ENCODE measurements around the gene COX20.

COX20 gene

DNA sequence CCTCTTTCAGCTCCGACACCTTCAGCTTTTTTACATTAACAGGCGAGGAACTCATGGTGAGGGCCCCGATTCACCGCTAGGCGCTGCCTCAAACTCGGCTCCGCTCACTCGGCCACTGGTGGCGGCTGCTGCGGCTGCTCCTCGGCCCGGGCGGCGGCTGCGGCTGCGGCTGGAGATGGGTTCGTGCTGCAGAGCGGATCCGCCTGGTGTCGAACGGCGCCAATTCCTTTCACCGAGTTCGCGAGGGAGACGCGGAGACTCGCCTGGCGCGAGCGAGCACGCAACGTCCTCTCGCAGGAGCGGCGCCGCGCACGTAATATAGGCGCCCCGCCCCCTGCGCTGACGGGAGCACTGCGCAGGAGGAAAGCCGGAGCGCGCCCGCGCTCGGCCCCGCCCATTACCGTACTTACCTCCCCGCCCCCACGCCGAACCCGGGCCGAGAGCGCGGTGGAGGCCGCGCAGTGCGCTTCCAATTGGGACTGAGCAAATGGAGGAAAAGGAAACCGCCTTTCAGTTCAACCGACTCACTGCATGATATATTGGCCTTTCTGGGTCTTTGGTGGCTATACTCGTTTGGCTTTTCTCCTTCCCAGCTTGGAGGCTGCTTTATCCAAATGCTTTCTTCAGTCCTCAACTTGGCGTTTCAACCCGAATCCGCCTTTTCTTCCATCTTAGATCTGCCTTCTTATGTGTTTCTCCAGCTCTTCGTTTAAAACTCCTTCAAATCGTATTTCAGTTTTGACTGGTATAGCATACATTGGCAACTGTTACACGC, 29.0 kb downstream of the COX20 start, which contains the start of gene HNRNPU:
Gene HNRNPU, minus strand, starts transcription at position 291 of the 775 bp plus-strand sequence. Its CDS starts 236 bp downstream, at position 55.
- Histone ChIP-seq H4K91ac (ENCODE audit: low read length) (peak within 1 kb of the TSS; percentile 100), H3K9me3 (ENCODE audit: control insufficient read depth, low read length) (no peaks in the 10 kb centered on the region), H2BK12ac (ENCODE audit: low read length in 2 of 2) (peak within 1 kb of the TSS; percentile 92 to 94), H4K8ac (ENCODE audit: low read length) (peak within 1 kb of the TSS; percentile 98), H3K4ac (ENCODE audit: low read depth in 1 of 2, low read length in 2 of 2) (peak within 1 kb of the TSS; percentile 100), H2BK5ac (ENCODE audit: low read depth, low read length, poor library complexity, severe bottlenecking) (peak within 1 kb of the TSS; percentile 98), H3K14ac (ENCODE audit: low read length in 2 of 2) (peak within 1 kb of the TSS; percentile 2 to 100), H2AFZ (ENCODE audit: low read depth, low read length) (peak within 1 kb of the TSS; percentile 49), H2BK15ac (ENCODE audit: low read depth, poor library complexity, severe bottlenecking) (peak within 1 kb of the TSS; percentile 75), H3K23ac (ENCODE audit: low read length in 2 of 2) (peak within 1 kb of the TSS; percentile 64 to 100), H3K4me3 (ENCODE audit: insufficient read depth in 1 of 2, low read depth in 1 of 2, low read length in 2 of 2) (peak within 1 kb of the TSS; percentile 98 to 99), H3K27ac (ENCODE audit: low read length, poor library complexity, severe bottlenecking) (peak within 1 kb of the TSS; percentile 99), H2AK5ac (ENCODE audit: low read length, severe bottlenecking) (peak within 1 kb of the TSS; percentile 74), H3K9ac (ENCODE audit: low read length) (peak within 1 kb of the TSS; percentile 100), H2BK120ac (ENCODE audit: low read depth, low read length) (peak within 1 kb of the TSS; percentile 69), H3K4me1 (ENCODE audit: control insufficient read depth, insufficient read depth, low read depth, low read length) (peaks cover 6% of the 10 kb centered on the region), H3K4me2 (ENCODE audit: low read length, poor library complexity, severe bottlenecking) (peak within 1 kb of the TSS; percentile 74), H3K18ac (ENCODE audit: low read depth in 1 of 2, low read length in 2 of 2) (peak within 1 kb of the TSS; percentile 100), H3K79me1 (replicated peaks; ENCODE audit: low read length, poor library complexity, severe bottlenecking) (no peaks in the 10 kb centered on the region), H3K27me3 (ENCODE audit: control insufficient read depth in 1 of 2, insufficient read depth in 1 of 2, low read length in 2 of 2) (no peaks in the 10 kb centered on the region), H3K36me3 (ENCODE audit: control insufficient read depth in 1 of 2, insufficient read depth in 2 of 2, low read depth in 1 of 2, low read length in 2 of 2) (peaks cover 11 to 30% of the 10 kb centered on the region in 2 experiments)
- under 1% methylated on average over 56 of the region's 71 CpGs for WGBS
- peak; percentile 96 for DNase-seq

DNA sequence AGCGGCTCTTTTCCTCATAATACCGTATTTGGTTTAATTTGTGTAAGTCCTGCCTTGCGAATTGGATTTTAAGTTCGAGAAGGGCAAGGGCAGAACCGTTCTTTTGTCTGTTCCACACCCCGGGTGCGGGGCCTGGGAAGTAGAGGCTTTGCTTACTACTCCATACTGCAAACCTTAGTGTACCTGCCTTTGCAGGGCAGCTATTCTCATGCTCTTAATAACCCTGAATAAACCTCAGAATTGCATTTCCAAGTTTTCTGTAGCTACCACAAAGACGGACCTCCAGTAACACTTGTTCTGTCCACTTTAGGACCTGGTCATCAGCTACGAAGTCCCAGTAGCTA, 29.5 kb downstream of the COX20 start:
- peak overlapping the region; percentile 10 for H2AFZ ChIP-seq (ENCODE audit: low read depth, low read length)

DNA sequence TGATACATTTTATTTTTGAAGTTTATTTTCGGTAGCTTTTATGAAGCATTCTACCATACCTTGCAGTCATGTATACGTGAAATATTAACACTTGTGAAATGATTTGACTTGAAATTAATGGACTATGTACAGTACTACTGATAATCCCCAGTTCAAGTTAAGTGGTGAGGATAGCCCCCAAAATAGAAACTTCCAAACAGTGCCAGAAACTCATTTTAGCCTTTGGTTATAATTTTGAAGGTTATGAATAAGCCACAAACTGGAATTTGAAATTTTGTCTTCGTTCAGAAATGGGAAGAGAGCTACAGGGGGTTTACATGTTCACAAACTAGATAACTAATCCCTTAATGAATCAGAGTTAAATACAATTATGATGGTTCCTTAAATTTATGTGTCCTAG, 30.4 kb downstream of the COX20 start:
- H3K23ac ChIP-seq (ENCODE audit: low read length in 2 of 2): no peak overlapping the region
- no peaks in the 10 kb centered on the region for H3K79me1 ChIP-seq (replicated peaks; ENCODE audit: low read length, poor library complexity, severe bottlenecking)
- no peak overlapping the region for H3K4me2 ChIP-seq (ENCODE audit: low read length, poor library complexity, severe bottlenecking)
- no peak overlapping the region for H4K91ac ChIP-seq (ENCODE audit: low read length)
- no peak overlapping the region for H2BK5ac ChIP-seq (ENCODE audit: low read depth, low read length, poor library complexity, severe bottlenecking)
- no peak overlapping the region for H2AK5ac ChIP-seq (ENCODE audit: low read length, severe bottlenecking)
- peaks cover 2% of the 10 kb centered on the region for H3K4me1 ChIP-seq (ENCODE audit: control insufficient read depth, insufficient read depth, low read depth, low read length)
- peak overlapping the region; percentile 100 for H3K9ac ChIP-seq (ENCODE audit: low read length)
- H3K27me3 ChIP-seq (ENCODE audit: control insufficient read depth in 1 of 2, insufficient read depth in 1 of 2, low read length in 2 of 2): no peaks in the 10 kb centered on the region
- no peak overlapping the region for H4K8ac ChIP-seq (ENCODE audit: low read length)
- no peak for DNase-seq
- no peak overlapping the region for H3K18ac ChIP-seq (ENCODE audit: low read depth in 1 of 2, low read length in 2 of 2)
- no peak overlapping the region for H2BK12ac ChIP-seq (ENCODE audit: low read length in 2 of 2)
- no peak overlapping the region for H2BK15ac ChIP-seq (ENCODE audit: low read depth, poor library complexity, severe bottlenecking)
- H3K36me3 ChIP-seq (ENCODE audit: control insufficient read depth in 1 of 2, insufficient read depth in 2 of 2, low read depth in 1 of 2, low read length in 2 of 2): peaks cover 5 to 16% of the 10 kb centered on the region in 2 experiments
- no peak overlapping the region for H2BK120ac ChIP-seq (ENCODE audit: low read depth, low read length)
- H3K14ac ChIP-seq (ENCODE audit: low read length in 2 of 2): no peak overlapping the region
- no peak overlapping the region for H2AFZ ChIP-seq (ENCODE audit: low read depth, low read length)
- no peak overlapping the region for H3K27ac ChIP-seq (ENCODE audit: low read length, poor library complexity, severe bottlenecking)
- no CpG with 5 or more reads among the region's 3 CpGs for WGBS
- no peaks in the 10 kb centered on the region for H3K9me3 ChIP-seq (ENCODE audit: control insufficient read depth, low read length)
- H3K4ac ChIP-seq (ENCODE audit: low read depth in 1 of 2, low read length in 2 of 2): no peak overlapping the region
- no peak overlapping the region for H3K4me3 ChIP-seq (ENCODE audit: insufficient read depth in 1 of 2, low read depth in 1 of 2, low read length in 2 of 2)

More for the DNA sequence above, 29.5 kb downstream of the COX20 start:
- Histone ChIP-seq H2AK5ac (ENCODE audit: low read length, severe bottlenecking) (peak overlapping the region; percentile 37), H3K14ac (ENCODE audit: low read length in 2 of 2) (no peak overlapping the region), H3K18ac (ENCODE audit: low read depth in 1 of 2, low read length in 2 of 2) (peak overlapping the region; percentile 77 to 82), H3K4me1 (ENCODE audit: control insufficient read depth, insufficient read depth, low read depth, low read length) (peaks cover 3% of the 10 kb centered on the region), H2BK12ac (ENCODE audit: low read length in 2 of 2) (peak overlapping the region in 1 of 2 experiments; percentile 48), H3K4ac (ENCODE audit: low read depth in 1 of 2, low read length in 2 of 2) (peak overlapping the region; percentile 68 to 96), H2BK5ac (ENCODE audit: low read depth, low read length, poor library complexity, severe bottlenecking) (no peak overlapping the region), H3K36me3 (ENCODE audit: control insufficient read depth in 1 of 2, insufficient read depth in 2 of 2, low read depth in 1 of 2, low read length in 2 of 2) (peaks cover 7 to 24% of the 10 kb centered on the region in 2 experiments), H3K4me3 (ENCODE audit: insufficient read depth in 1 of 2, low read depth in 1 of 2, low read length in 2 of 2) (peak overlapping the region; percentile 18 to 98), H4K8ac (ENCODE audit: low read length) (peak overlapping the region; percentile 81), H3K23ac (ENCODE audit: low read length in 2 of 2) (no peak overlapping the region), H3K79me1 (replicated peaks; ENCODE audit: low read length, poor library complexity, severe bottlenecking) (no peaks in the 10 kb centered on the region), H2BK120ac (ENCODE audit: low read depth, low read length) (peak overlapping the region; percentile 27), H3K4me2 (ENCODE audit: low read length, poor library complexity, severe bottlenecking) (peak overlapping the region; percentile 74), H2BK15ac (ENCODE audit: low read depth, poor library complexity, severe bottlenecking) (no peak overlapping the region), H3K9ac (ENCODE audit: low read length) (peak overlapping the region; percentile 100), H3K27ac (ENCODE audit: low read length, poor library complexity, severe bottlenecking) (peak overlapping the region; percentile 99), H3K9me3 (ENCODE audit: control insufficient read depth, low read length) (no peaks in the 10 kb centered on the region), H3K27me3 (ENCODE audit: control insufficient read depth in 1 of 2, insufficient read depth in 1 of 2, low read length in 2 of 2) (no peaks in the 10 kb centered on the region), H4K91ac (ENCODE audit: low read length) (peak overlapping the region; percentile 11)
- DNase-seq: no peak
- 15% methylated on average over 9 of the region's 9 CpGs for WGBS

DNA sequence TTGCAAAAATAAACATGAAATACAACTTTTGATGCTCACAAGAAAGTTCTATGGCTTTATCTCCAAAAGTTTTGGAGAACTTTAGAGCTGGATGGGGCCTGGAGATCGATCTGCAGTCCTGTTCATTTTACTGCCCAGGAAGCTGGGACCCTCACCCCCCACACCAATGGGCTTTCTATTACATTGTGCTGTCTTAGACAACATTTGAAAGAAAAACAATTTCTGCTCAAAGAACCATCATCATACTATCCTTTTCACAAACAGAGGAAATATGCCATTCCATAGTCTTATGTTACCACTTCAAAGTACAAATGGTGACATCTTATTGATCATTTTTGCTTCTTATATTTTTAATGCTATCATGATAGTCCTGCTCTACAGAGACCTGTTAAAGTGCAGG, 30.9 kb downstream of the COX20 start:
- no peaks in the 10 kb centered on the region for H3K9me3 ChIP-seq (ENCODE audit: control insufficient read depth, low read length)
- no peak overlapping the region for H2AK5ac ChIP-seq (ENCODE audit: low read length, severe bottlenecking)
- H3K23ac ChIP-seq (ENCODE audit: low read length in 2 of 2): no peak overlapping the region
- no peak overlapping the region for H2BK120ac ChIP-seq (ENCODE audit: low read depth, low read length)
- H3K79me1 ChIP-seq (replicated peaks; ENCODE audit: low read length, poor library complexity, severe bottlenecking): no peaks in the 10 kb centered on the region
- no peak overlapping the region for H4K91ac ChIP-seq (ENCODE audit: low read length)
- H2BK12ac ChIP-seq (ENCODE audit: low read length in 2 of 2): no peak overlapping the region
- H4K8ac ChIP-seq (ENCODE audit: low read length): no peak overlapping the region
- H2BK5ac ChIP-seq (ENCODE audit: low read depth, low read length, poor library complexity, severe bottlenecking): no peak overlapping the region
- DNase-seq: no peak
- H3K4me1 ChIP-seq (ENCODE audit: control insufficient read depth, insufficient read depth, low read depth, low read length): peaks cover 2% of the 10 kb centered on the region
- H3K18ac ChIP-seq (ENCODE audit: low read depth in 1 of 2, low read length in 2 of 2): no peak overlapping the region
- H3K14ac ChIP-seq (ENCODE audit: low read length in 2 of 2): no peak overlapping the region
- H3K4me2 ChIP-seq (ENCODE audit: low read length, poor library complexity, severe bottlenecking): no peak overlapping the region
- peak overlapping the region; percentile 100 for H3K9ac ChIP-seq (ENCODE audit: low read length)
- 88% methylated on average over 1 of the region's 1 CpG for WGBS
- H3K27me3 ChIP-seq (ENCODE audit: control insufficient read depth in 1 of 2, insufficient read depth in 1 of 2, low read length in 2 of 2): no peaks in the 10 kb centered on the region
- no peak overlapping the region for H2AFZ ChIP-seq (ENCODE audit: low read depth, low read length)
- H2BK15ac ChIP-seq (ENCODE audit: low read depth, poor library complexity, severe bottlenecking): no peak overlapping the region
- no peak overlapping the region for H3K4ac ChIP-seq (ENCODE audit: low read depth in 1 of 2, low read length in 2 of 2)
- H3K4me3 ChIP-seq (ENCODE audit: insufficient read depth in 1 of 2, low read depth in 1 of 2, low read length in 2 of 2): no peak overlapping the region
- H3K36me3 ChIP-seq (ENCODE audit: control insufficient read depth in 1 of 2, insufficient read depth in 2 of 2, low read depth in 1 of 2, low read length in 2 of 2): peaks cover 5 to 11% of the 10 kb centered on the region in 2 experiments
- no peak overlapping the region for H3K27ac ChIP-seq (ENCODE audit: low read length, poor library complexity, severe bottlenecking)

Measured in mesenchymal stem cell (in vitro differentiated cells and primary cell).